ENCODE results near the gene PLA2G6. TPM values are rescaled to one million over a fixed set of nuclear protein-coding genes. Genes with fewer than 3 reads are reported as not detected.
A peak's percentile ranks its signal among the peaks of the same experiment; 100 is the strongest.

Gene PLA2G6
- total and polyA plus RNA-seq, 9 of the 15 experiments (the other 6 are each of a cell fraction or from before 2014, with no cell fraction given) = 0.11 to 12.2 (median 9.7) TPM

- ATAC-seq = no peak
- no peaks in the 10 kb centered on the region for H4K20me1 ChIP-seq (replicated peaks; ENCODE audit: control insufficient read depth, insufficient read depth, low read length)
- in situ Hi-C loops (cut with MboI) = no loop called here
Observed at GRCh38 chr22:38124236-38124974, 57.2 kb downstream of the PLA2G6 start.

More at GRCh38 chr22:38124236-38124974, 57.2 kb downstream of the PLA2G6 start:
- H3K27me3 ChIP-seq (ENCODE audit: control insufficient read depth in 2 of 2, insufficient read depth in 2 of 2, low read length in 2 of 2) = no peaks in the 10 kb centered on the region
- no peak overlapping the region for H2AFZ ChIP-seq (ENCODE audit: low read depth, low read length)
- TF ChIP-seq, protein P1, sequence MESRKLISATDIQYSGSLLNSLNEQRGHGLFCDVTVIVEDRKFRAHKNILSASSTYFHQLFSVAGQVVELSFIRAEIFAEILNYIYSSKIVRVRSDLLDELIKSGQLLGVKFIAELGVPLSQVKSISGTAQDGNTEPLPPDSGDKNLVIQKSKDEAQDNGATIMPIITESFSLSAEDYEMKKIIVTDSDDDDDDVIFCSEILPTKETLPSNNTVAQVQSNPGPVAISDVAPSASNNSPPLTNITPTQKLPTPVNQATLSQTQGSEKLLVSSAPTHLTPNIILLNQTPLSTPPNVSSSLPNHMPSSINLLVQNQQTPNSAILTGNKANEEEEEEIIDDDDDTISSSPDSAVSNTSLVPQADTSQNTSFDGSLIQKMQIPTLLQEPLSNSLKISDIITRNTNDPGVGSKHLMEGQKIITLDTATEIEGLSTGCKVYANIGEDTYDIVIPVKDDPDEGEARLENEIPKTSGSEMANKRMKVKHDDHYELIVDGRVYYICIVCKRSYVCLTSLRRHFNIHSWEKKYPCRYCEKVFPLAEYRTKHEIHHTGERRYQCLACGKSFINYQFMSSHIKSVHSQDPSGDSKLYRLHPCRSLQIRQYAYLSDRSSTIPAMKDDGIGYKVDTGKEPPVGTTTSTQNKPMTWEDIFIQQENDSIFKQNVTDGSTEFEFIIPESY (CRISPR knock-in tag; IDR thresholded peaks at IDR 0.05) = peak; percentile 88
- TF ChIP-seq, protein P2, sequence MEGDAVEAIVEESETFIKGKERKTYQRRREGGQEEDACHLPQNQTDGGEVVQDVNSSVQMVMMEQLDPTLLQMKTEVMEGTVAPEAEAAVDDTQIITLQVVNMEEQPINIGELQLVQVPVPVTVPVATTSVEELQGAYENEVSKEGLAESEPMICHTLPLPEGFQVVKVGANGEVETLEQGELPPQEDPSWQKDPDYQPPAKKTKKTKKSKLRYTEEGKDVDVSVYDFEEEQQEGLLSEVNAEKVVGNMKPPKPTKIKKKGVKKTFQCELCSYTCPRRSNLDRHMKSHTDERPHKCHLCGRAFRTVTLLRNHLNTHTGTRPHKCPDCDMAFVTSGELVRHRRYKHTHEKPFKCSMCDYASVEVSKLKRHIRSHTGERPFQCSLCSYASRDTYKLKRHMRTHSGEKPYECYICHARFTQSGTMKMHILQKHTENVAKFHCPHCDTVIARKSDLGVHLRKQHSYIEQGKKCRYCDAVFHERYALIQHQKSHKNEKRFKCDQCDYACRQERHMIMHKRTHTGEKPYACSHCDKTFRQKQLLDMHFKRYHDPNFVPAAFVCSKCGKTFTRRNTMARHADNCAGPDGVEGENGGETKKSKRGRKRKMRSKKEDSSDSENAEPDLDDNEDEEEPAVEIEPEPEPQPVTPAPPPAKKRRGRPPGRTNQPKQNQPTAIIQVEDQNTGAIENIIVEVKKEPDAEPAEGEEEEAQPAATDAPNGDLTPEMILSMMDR (IDR thresholded peaks at IDR 0.05 in 2 of 3, conservative IDR thresholded peaks at IDR 0.05 in 1 of 3; ENCODE audit: insufficient read depth in 2 of 3, low read depth in 1 of 3, low read length in 3 of 3) = peak in 1 of 3 experiments; percentile 34; a peak in 1 of 6 replicates
- no peak for TF ChIP-seq ZNF76 (CRISPR knock-in tag; IDR thresholded peaks at IDR 0.05; ENCODE audit: borderline replicate concordance)
- no peak for TF ChIP-seq EZH2 (IDR thresholded peaks at IDR 0.05; ENCODE audit: borderline replicate concordance, low read depth, low read length)
- no peak for TF ChIP-seq CCNT2 (IDR thresholded peaks at IDR 0.05; ENCODE audit: borderline replicate concordance, extremely low read depth, insufficient read length, low read depth, low read length)
- peaks cover 3% of the 10 kb centered on the region for H3K9me1 ChIP-seq (ENCODE audit: control insufficient read depth, insufficient read depth, low read length)
- 76% methylated on average over 19 of the region's 21 CpGs for WGBS (ENCODE audit: insufficient coverage, low coverage, missing lambda C conversion rate)
- no peaks in the 10 kb centered on the region for H3K9me3 ChIP-seq (replicated peaks; ENCODE audit: control insufficient read depth, insufficient read depth, low read depth, low read length)
- H3K4me1 ChIP-seq (replicated peaks in 1 of 2; ENCODE audit: control insufficient read depth in 2 of 2, insufficient read depth in 2 of 2, low read length in 2 of 2) = peaks cover 18 to 50% of the 10 kb centered on the region in 2 experiments
- ChIA-PET POLR2A (interaction anchor here (0.6 to 0.8 kb wide), 2 partner anchors 70 to 77 kb away, joined by 3 read pairs; partner anchors contain the start of gene MAFF), CTCF (ENCODE audit: low intra/inter-chr PET ratio) (no interaction called here)
- H3K79me2 ChIP-seq (ENCODE audit: control insufficient read depth, insufficient read depth, low read length) = no peaks in the 10 kb centered on the region
- BruUV-seq (replicated peaks) = no TSS peak
- intact Hi-C loops (cut with micrococcal nuclease) = no loop called here
- H3K36me3 ChIP-seq (ENCODE audit: control insufficient read depth, insufficient read depth, low read length) = no peaks in the 10 kb centered on the region
- H3K4me2 ChIP-seq (ENCODE audit: insufficient read depth, low read length) = no peak overlapping the region
- DNase-seq (ENCODE audit: extremely low read depth in 1 of 4, low spot score in 3 of 4) = no peak
- FAIRE-seq = no peak
- no peak overlapping the region for H3K9ac ChIP-seq (ENCODE audit: insufficient read depth in 1 of 2, low read depth in 2 of 2, low read length in 2 of 2)
- H3K4me3 ChIP-seq = no peak overlapping the region
- H3K27ac ChIP-seq (ENCODE audit: extremely low read depth, low read depth, low read length) = no peak overlapping the region

Measured in K562 (cell line).